HCT116 (cell line): ENCODE measurements around the gene MBNL2. TPM values are rescaled to one million over a fixed set of nuclear protein-coding genes. Genes with fewer than 3 reads are reported as not detected.
A peak's percentile ranks its signal among the peaks of the same experiment; 100 is the strongest.

Experiments used
- ATAC-seq: fragments of 200-7000 bp; cut with Tn5 transposase; 2 replicates; pipeline ENCODE4 v1.9.1; 2020; ENCODE audit warnings: mild to moderate bottlenecking, moderate library complexity
- BruUV-seq: library from RNA; stranded (reverse); fragments of 400-500 nt; replicated peaks from 2 replicates; lab custom pipeline; 2021; lab: Mats Ljungman, UMichigan
- CTCF ChIA-PET: fragments of 300-600 bp; sonication (Branson Sonifier 250); formaldehyde crosslinking; loops from one replicate; lab custom pipeline; 2021; ENCODE audit warnings: antibody characterized with exemption; lab: Charles Lee
- POLR2A ChIA-PET: fragments of 300-600, 350-600 bp; sonication (Branson Sonifier 250); formaldehyde crosslinking; loops from one replicate; lab custom pipeline; 2021; ENCODE audit warnings: antibody characterized with exemption; lab: Charles Lee
- RAD21 ChIA-PET, 2 experiments: fragments of 300-600 bp; sonication (Branson Sonifier 250); formaldehyde crosslinking; loops; one replicate each; lab custom pipeline; 2023; ENCODE audit warnings: low total read pairs in 2 of 2; ENCODE audit not compliant: uncharacterized antibody in 2 of 2, unreplicated experiment in 2 of 2, low non-redundant PET in 1 of 2; lab: Charles Lee
- DNase-seq: peaks from one replicate; pipeline ENCODE4 v3.0.0-alpha.2; 2010; ENCODE audit warnings: low read depth, low spot score
- H2AFZ ChIP-seq: fragments of 200-600 bp; shearing (Covaris generic), sonication (generic); 2 replicates; pipeline ENCODE4 v1.6.1; 2017; ENCODE audit warnings: low read depth, mixed run types, mixed read lengths, antibody characterized with exemption, low read length; ENCODE audit not compliant: poor library complexity, severe bottlenecking
- H3K27ac ChIP-seq: 2 replicates; pipeline ENCODE4 v1.5.1; 2012; ENCODE audit warnings: low read depth, low read length
- H3K27me3 ChIP-seq: fragments of 200-600 bp; sonication (generic); 2 replicates; pipeline ENCODE4 v1.6.1; 2016; ENCODE audit warnings: mixed run types, low read length, mixed read lengths; ENCODE audit not compliant: insufficient read depth
- H3K36me3 ChIP-seq, 2 experiments: fragments of 200-500 bp in 1 of 2; fragments of 200-600 bp in 1 of 2; sonication (Bioruptor generic) in 1 of 2; sonication (generic) in 1 of 2; 2 replicates each; pipeline versions ENCODE4 v1.5.1 to v1.6.1; 2014 to 2016; ENCODE audit warnings: low read length in 2 of 2, inconsistent platforms in 1 of 2, mixed read lengths in 1 of 2, mixed run types in 1 of 2; ENCODE audit not compliant: insufficient read depth in 2 of 2, control insufficient read depth in 1 of 2
- H3K4me1 ChIP-seq, 2 experiments: fragments of 200-600 bp in 1 of 2; sonication (generic) in 1 of 2; 2 replicates each; pipeline versions ENCODE4 v1.5.1 to v1.6.1; 2012 to 2017; ENCODE audit warnings: low read length in 2 of 2, inconsistent platforms in 1 of 2, mild to moderate bottlenecking in 1 of 2, mixed read lengths in 1 of 2, mixed run types in 1 of 2, moderate library complexity in 1 of 2; ENCODE audit not compliant: insufficient read depth in 2 of 2, control insufficient read depth in 1 of 2
- H3K4me2 ChIP-seq: fragments of 200-600 bp; sonication (generic); 2 replicates; pipeline ENCODE4 v1.6.1; 2017; ENCODE audit warnings: mixed run types, low read length, mixed read lengths
- H3K4me3 ChIP-seq, 2 experiments: fragments of 200-600 bp in 1 of 2; sonication (generic) in 1 of 2; replicated peaks in 1 of 2; 2 replicates each; pipeline ENCODE4 v1.5.1; 2011 to 2016; ENCODE audit warnings: low read length in 2 of 2, control low read depth in 1 of 2, low read depth in 1 of 2, mild to moderate bottlenecking in 1 of 2, mixed read lengths in 1 of 2, mixed run types in 1 of 2
- H3K79me2 ChIP-seq: fragments of 200-600 bp; sonication (generic); 2 replicates; pipeline ENCODE4 v1.6.1; 2017; ENCODE audit warnings: mild to moderate bottlenecking, mixed run types, low read length, moderate library complexity, mixed read lengths; ENCODE audit not compliant: insufficient read depth
- H3K9ac ChIP-seq: fragments of 200-600 bp; sonication (generic); 2 replicates; pipeline ENCODE4 v1.6.1; 2016; ENCODE audit warnings: low read length, mixed read lengths
- H3K9me2 ChIP-seq: fragments of 200-600 bp; sonication (generic), shearing (Covaris generic); 2 replicates; pipeline ENCODE4 v1.6.1; 2017; ENCODE audit warnings: mixed run types, mild to moderate bottlenecking, moderate library complexity; ENCODE audit not compliant: insufficient read depth
- H3K9me3 ChIP-seq, 2 experiments: fragments of 200-500 bp in 1 of 2; fragments of 200-600 bp in 1 of 2; sonication (Bioruptor generic) in 1 of 2; sonication (generic) in 1 of 2; 2 replicates each; pipeline ENCODE4 v1.6.1; 2014 to 2017; ENCODE audit warnings: low read length in 2 of 2, mixed read lengths in 2 of 2, inconsistent platforms in 1 of 2, low read depth in 1 of 2, mild to moderate bottlenecking in 1 of 2, mixed run types in 1 of 2, moderate library complexity in 1 of 2; ENCODE audit not compliant: control insufficient read depth in 1 of 2, insufficient read depth in 1 of 2
- H4K20me1 ChIP-seq: fragments of 200-600 bp; sonication (generic), shearing (Covaris generic); 2 replicates; pipeline ENCODE4 v1.6.1; 2017; ENCODE audit warnings: mixed run types, mild to moderate bottlenecking, moderate library complexity; ENCODE audit not compliant: insufficient read depth
- CEBPB ChIP-seq: IDR thresholded peaks from 2 replicates; pipeline ENCODE4 v1.6.1; 2012; ENCODE audit warnings: low read depth
- EGR1 ChIP-seq: IDR thresholded peaks from 2 replicates; pipeline ENCODE4 v1.6.1; 2012; ENCODE audit warnings: low read depth
- FOSL1 ChIP-seq: IDR thresholded peaks from 2 replicates; pipeline ENCODE4 v1.6.1; 2012; ENCODE audit warnings: low read depth
- JUND ChIP-seq: IDR thresholded peaks from 2 replicates; pipeline ENCODE4 v1.6.1; 2012
- RAD21 ChIP-seq: IDR thresholded peaks from 2 replicates; pipeline ENCODE4 v1.6.1; 2012; ENCODE audit warnings: low read depth, mild to moderate bottlenecking
- SIN3A ChIP-seq: IDR thresholded peaks from 2 replicates; pipeline ENCODE4 v1.6.1; 2012; ENCODE audit warnings: low read depth
- SP1 ChIP-seq: IDR thresholded peaks from 2 replicates; pipeline ENCODE4 v1.6.1; 2012; ENCODE audit warnings: low read depth
- ZNF274 ChIP-seq: fragments of 200-500 bp; sonication (Bioruptor generic); IDR thresholded peaks from 2 replicates; pipeline ENCODE4 v1.6.1; 2014; ENCODE audit warnings: mild to moderate bottlenecking, low read depth, low read length, inconsistent platforms
- intact Hi-C: fragments of 100-400 bp; cut with micrococcal nuclease; formaldehyde crosslinking; loops from 2 replicates; pipeline ENCODE4 v1.10.0; 2022
- total RNA-seq: library from RNA; stranded (reverse); gene quantifications from one replicate; pipeline ENCODE4 v1.2.1, GENCODE V29; 2021; ENCODE audit not compliant: unreplicated experiment
- TF ChIP-seq, protein P1 (sequence below): IDR thresholded peaks from 2 replicates; pipeline ENCODE4 v1.6.1; 2012

The MBNL2 gene
- total RNA-seq, 1 experiment from 2014 or later: 73.9 TPM

DNA sequence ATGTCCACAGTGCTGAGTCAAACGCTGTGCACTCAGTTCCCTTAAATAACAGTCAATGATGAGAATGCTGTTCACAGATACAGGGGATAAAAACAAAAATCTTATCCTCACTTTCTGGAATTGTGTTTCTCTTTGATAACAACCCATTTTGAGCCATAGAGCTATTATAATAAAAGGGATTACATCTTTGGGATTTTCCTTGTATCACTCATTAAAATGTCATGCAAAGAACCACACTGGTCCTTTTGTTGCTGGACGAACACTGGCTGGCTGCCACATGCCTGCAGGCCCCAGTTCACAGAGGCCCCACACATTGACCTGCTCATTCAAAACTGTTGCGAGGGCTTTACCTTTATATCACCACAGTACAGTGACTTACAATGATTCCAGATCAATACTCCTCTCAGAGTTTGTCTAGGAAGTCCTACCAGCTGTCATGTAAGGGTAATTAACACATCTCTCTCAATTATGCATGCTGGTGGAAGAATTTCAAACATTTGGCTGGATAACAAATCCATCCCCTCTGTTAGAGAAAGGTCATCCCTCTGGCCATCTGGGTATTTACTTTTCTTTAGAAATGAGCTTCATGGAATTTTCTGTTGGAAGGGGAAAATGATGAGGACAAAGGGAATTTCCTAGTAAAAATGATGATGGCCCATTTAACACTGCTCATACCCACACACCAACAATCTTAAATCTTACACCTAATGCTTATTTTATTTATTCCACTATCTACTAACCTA lies 85.9 kb downstream of the MBNL2 start:
- Histone ChIP-seq H4K20me1 (no peaks in the 10 kb centered on the region), H3K4me2 (peak overlapping the region; percentile 66), H3K9me3 (no peaks in the 10 kb centered on the region), H2AFZ (no peak overlapping the region), H3K79me2 (peaks cover 35% of the 10 kb centered on the region; the same call in 1 of the 2 replicates), H3K36me3 (no peaks in the 10 kb centered on the region), H3K27me3 (no peaks in the 10 kb centered on the region), H3K27ac (peak overlapping the region; percentile 90), H3K4me3 (peak overlapping the region in 1 of 2 experiments; percentile 22; a peak in 1 of 4 replicates), H3K4me1 (peaks cover 45 to 51% of the 10 kb centered on the region in 2 experiments), H3K9me2 (no peaks in the 10 kb centered on the region), H3K9ac (peak overlapping the region; percentile 29)
- TF ChIP-seq SIN3A (peak; percentile 39; the same call in 1 of the 2 replicates), SP1 (peak; percentile 72), JUND (peak; percentile 42), ZNF274 (no peak), EGR1 (no peak), FOSL1 (peak; percentile 40; the same call in 1 of the 2 replicates), CEBPB (peak; percentile 19; the same call in 1 of the 2 replicates), RAD21 (peak; percentile 20; the same call in 1 of the 2 replicates)
- TF ChIP-seq, protein P1, sequence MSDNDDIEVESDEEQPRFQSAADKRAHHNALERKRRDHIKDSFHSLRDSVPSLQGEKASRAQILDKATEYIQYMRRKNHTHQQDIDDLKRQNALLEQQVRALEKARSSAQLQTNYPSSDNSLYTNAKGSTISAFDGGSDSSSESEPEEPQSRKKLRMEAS: peak; percentile 49; the same call in 1 of the 2 replicates
- no TSS peak for BruUV-seq
- ChIA-PET CTCF (no interaction called here), POLR2A (no interaction called here), RAD21 (no interaction called here)
- ATAC-seq: peak; percentile 87
- DNase-seq: peak; percentile 69
- intact Hi-C loops: no loop called here
